Hypothalamus (tissue), 51 donors: ENCODE data around the gene UBE2K.
"Not testable (repeated sequence)": the region's sequence is repeated elsewhere in the genome, so short reads cannot be mapped to it uniquely, and the experiment has no call there.

Experiments used
- DNase-seq, 51 donors: peaks; one replicate each; lab custom pipeline; 2025; lab: John Stamatoyannopoulos, UW

Gene UBE2K

DNA sequence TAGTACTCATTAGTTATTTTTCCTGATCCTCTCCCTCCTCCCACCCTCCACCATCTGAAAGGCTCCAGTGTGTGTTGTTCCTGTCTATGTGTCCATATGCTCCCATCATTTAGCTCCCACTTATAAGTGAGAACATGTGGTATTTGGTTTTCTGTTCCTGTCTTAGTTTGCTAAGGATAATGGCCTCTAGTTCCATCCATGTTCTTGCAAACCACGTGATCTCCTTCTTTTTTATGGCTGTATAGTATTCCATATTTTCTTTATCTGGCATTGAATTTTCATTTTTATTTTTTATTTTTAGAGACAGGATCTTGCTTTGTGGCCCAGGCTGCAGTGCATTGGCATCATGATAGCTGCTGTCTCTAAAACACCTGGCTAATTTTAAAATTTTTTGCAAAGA, 11.9 kb upstream of the UBE2K start:
- no peak for DNase-seq

DNA sequence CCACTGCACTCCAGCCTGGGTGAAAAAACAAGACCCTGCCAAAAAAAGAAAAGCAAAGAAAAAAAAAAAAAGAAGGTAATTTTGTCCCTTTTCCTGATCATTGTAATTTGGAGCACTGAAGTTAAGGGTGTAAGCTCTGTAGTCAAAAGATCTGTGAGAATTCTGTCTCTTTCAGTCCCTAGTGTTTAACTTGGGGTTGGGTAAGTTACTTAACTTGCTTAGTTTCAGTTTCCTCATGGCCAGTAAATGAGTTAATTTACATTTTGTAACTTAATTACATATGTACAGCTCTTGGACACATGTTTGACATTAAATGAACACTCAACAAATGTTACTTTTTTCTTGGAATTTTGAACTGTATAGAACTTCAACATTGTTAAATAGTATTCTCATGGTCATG, 10.9 kb upstream of the UBE2K start:
- DNase-seq, result no peak

DNA sequence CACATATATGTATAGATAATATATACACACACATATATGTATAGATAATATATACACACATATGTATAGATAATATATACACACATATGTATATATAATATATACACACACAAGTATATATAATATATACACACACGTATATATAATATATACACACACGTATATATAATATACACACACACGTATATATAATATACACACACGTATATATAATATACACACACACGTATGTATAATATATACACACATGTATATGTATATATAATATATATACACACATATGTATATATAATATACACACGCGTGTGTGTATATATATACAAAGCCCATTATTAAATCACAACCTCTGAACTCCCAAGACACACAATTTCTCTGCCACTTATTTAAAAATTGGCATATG, 8.0 kb upstream of the UBE2K start:
- no peak for DNase-seq

DNA sequence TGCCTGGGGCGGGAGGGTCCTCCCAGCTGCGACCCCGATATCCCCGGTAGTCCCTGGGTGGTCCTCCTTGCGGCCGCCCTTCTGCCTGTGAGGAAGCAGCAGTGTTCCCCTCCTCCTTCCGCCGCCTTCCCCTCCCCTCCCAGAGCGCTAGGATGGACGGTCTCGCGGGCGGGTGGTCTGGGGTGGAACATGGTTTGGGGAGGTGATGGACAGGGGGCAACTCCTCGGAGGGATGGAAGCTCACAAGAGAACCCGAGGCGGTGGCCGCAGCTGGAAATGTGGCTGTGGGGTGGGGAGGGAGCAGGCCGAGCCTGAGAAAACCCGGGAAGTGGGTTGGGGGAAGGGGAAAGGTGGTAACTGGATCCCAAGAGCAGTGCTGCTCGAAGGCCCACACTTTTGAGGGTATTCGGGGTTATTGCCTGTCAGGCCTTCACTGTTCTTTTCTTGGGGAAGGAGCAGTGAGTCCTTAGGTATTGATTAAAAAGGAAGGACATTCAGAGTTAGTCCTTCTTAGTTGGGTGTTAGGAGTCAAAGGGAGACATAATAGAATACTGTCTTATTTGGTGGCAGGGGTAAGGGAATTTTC, 581 bp downstream of the UBE2K start:
- DNase-seq, result peak in 44 of 51 donors; percentile 26 to 88 (median 54)

DNA sequence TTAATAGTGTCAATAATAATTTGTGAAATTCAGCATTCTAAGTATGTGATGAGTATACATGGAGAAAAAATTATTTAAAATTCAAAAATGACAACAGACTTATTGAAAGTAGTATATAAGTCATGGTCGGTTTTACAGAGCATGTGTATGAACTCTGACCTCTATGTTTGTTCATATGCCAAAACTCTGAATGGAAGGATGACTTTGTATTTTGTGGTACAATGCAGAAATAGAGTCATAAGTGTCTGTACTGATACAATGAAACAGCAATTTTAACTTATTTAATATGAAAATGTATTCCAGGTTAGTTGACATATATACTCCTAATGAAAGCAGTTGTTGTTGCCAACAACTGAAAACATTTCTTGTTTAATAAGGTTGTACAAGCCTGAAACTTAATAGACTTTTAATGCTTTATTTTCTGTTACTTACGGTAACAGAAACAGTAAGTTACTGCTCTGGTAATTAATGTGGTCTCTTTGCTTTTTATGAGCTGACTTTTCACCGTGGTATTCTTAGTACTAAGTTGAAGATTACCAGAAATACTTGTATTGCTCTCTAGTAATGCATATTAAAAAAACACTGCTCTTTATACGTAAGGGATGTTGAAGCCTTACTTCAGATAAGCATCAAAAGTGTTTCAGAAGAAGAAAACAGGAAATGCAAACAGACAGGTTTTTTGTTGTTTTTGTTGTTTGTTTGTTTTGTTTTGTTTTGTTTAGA, 1.9 kb downstream of the UBE2K start:
- no peak for DNase-seq

DNA sequence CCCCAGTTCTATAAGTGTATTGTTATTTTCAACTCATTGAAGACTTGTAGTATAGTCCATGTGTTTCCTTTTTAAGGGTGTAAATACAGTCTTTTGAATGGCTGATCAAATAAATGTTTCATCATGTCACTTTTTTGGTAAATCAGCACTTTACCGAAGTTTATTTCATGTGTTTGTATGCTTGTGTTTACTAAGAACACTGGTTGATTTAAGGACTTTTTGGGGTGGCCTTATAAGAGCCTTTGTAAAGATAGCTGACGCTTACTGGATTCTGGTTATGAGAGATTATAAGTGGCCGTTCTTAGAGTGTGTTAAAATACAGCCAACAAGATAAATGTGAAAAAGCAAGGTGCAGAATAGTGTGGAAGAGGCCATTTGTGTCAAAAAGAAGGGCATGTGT, 2.6 kb downstream of the UBE2K start:
- no peak for DNase-seq

DNA sequence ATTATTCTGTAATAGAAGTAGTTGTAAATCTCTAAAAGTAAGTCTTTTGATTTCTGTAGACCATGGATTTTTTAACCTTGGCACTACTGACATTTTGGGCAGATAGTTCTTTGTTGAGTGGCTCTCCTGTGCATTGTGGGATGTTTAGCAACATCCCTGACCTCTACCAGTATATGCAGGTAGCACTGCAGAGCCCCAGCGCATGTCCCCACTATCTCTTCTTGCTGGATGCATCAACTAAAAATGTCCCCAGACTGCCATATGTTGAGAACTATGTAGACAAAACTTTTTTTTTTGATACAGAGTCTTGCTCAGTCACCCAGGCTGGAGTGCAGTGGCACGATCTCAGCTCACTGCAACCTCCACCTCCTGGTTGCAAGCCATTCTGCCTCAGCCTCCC, 4.8 kb downstream of the UBE2K start:
- DNase-seq, result no peak

DNA sequence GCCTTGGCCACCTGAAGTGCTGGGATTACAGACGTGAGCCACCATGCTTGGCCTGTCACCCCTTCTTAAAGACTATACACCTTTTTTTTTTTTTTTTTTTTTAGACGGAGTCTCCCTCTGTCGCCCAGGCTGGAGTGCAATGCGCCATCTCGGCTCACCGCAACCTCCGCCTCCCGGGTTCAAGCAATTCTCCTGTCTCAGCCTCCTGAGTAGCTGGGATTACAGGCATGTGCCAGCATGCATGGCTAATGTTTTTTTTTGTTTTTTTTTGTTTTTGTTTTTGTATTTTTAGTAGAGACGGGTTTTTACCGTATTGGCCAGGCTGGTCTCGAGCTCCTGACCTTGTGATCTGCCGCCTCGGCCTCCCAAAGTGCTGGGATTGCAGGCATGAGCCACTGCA, 6.9 kb downstream of the UBE2K start:
- DNase-seq, result not testable (repeated sequence)

DNA sequence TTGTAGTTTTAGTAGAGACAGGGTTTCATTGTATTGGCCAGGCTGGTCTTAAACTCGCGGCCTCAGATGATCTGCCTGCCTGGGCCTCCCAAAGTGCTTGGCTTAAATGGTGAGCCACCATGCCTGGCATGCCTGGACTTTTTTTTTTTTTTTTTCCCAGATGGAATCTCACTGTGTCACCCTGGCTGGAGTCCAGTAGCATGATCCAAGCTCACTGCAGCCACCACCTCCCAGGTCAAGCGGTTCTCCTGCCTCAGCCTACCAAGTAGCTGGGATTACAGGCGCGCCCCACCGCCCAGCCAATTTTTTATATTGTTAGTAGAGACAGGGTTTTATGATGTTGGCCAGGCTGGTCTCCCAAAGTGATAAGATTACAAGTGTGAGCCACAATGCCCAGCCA, 8.4 kb downstream of the UBE2K start:
- DNase-seq, result no peak

DNA sequence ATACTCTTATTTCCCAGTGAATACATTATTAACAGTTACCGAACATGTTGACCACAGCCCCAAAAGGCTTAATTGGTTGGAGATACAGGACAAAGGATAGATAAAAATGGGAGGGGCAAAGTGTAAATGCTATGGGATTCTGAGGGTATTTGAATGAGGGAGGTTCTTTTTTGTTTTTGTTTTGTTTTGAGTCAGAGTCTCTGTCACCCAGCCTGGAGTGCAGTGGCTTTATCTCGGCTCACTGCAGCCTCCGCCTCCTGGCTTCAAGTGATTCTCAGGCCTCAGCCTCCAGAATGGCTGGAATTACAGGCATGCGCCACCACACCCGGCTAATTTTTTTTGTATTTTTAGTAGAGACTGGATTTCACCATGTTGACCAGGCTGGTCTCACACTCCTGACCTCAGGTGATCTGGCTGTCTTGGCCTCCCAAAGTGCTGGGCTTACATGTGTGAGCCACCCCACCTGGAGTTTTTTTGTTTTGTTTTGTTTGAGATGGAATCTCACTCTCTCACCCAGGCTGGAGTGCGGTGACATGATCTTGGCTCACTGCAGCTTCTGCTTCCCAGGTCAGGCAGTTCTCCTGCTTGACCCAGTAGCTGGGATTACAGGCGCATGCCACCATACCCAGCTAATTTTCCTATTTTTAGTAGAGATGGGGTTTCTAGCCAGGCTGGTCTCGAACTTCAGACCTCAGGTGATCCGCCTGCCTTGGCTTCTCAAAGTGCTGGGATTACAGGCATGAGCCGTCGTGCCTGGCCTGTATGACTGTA, 9.0 kb downstream of the UBE2K start:
- DNase-seq, result no peak

DNA sequence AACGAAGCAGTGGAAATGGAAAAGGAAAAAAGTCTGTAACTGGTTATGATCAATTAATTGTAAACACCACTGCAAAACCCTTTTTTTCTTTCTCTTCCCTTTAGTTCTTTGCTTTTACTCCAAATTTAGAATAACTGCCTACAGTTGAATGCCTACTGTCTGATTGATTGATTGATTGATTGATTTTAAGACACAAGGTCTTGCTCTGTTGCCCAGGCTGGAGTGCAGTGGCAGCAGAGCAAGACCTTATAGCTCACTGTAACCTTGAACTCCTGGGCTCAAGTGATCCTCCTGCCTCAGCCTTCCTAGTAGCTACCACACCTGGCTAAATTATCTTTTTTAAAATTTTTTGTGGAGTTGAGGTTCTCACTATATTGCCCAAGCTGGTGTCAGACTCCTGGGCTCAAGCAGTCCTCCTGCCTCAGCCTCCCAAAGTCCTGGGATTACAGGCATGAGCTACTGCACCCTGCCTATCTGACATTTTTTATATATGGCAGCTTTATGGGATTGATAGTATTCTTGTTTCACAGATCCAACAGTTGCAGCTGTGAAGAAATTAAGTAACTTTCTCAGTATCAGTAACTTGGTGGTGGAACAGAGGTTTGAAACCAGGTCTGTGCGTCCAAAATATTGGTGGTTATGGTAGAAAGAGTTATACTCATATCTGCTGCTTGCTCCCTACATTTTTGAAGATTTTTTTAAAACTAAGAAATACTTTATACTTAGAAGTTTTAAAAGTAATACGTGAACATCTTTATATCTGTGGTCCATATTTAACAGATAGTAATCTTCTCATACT, 12.4 kb downstream of the UBE2K start:
- no peak for DNase-seq

DNA sequence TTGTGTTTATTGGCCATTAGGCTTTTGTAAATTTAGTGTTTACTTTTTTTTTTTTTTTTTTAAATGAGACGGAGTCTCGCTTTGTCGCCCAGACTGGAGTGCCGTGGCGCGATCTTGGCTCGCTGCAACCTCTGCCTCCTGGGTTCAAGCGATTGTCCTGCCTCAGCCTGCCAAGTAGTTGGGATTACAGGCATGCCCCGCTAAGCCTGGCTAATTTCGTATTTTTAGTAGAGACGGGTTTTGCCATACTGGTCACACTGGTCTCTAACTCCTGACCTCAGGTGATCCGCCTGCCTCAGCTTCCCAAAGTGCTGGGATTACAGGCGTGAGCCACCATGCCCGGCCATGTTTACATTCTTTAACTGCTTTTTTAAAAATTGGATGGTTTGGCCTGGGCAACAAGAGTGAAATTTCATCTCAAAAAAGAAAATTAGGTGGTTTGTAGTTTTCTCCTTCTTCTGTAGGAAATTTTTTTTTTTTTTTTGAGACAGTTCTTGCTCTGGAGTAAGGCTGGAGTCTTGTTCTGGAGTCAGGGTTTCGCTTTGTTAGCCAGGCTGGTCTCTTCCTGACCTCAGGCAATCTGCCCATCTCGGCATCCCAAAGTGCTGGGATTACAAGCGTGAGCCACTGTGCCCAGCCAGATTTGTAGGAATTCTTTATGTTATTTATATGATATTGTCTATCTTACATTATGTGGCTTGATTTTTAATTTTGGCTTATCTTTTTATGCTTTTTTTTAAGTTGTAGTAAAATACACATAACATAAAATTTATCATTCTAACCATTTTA, 15.1 kb downstream of the UBE2K start:
- no peak for DNase-seq

DNA sequence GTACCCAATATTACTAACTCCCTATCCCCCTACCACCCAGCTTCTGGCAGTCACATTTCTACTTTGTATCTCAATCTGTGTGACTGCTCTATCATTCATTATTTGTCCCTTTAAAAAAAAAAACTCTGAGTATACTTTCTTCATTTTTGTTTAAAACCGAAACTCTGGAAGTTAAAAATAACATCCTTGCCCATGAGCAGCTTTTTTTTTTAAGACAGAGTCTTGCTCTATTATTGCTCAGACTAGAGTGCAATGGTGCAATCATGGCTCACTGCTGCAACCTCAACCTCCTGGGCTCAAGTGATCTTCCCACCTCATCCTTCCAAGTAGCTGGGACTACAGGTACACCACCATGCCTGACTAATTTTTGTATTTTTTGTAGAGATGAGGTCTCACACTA, 15.8 kb downstream of the UBE2K start:
- no peak for DNase-seq

DNA sequence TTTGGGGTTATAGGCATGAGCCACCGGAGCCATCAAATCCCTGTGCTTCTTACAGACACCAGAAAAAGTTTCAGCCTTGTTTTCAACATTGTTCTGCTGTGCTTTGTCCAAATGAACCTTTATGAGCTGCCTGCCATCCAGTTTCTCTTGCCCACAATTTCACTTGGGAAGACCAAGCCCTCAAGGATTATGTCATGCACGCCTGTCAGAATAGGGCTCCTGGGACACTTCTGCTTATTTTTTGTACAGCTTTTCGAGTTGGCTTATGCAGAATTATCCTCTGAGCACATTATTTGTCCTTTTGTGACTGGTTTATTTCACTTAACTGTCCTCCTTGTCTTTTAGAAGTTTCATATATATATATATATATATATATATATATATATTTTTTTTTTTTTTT, 16.2 kb downstream of the UBE2K start:
- no peak for DNase-seq

DNA sequence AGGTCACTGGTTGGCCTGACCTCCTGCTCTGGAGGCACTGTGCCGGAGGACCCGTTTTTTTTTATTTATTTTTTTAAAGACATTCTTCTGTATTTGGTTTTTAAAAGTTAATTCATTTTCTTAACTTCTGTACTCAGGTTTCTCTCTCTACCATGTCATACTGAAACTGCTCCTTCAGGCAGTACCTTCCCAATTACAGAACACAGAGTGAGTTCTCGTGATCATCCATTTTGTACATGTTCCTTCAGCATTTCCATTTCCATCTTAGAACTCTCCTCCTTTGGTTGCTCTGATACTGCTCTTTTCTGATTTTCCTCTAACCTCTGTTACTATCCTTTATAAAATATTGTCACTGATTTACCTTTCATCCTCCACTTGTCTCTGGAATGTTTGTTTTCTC, 17.9 kb downstream of the UBE2K start:
- no peak for DNase-seq

DNA sequence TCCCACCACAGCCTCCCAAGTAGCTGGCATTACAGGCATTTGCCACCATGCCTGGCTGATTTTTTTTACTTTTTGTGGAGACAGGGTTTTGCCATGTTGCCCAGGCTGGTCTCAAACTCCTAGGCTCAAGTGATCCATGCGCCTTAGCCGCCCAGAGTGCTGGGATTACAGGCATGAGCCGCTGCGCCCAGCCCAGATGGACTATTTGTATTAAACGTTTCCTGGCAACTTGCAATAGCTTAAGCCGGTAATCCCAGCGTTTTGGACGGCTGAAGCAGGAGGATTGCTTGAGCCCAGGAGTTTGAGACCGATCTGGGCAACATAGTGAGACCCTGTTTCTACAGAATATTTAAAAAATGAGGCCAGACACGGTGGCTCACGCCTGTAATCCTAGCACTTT, 18.4 kb downstream of the UBE2K start:
- DNase-seq, result no peak

DNA sequence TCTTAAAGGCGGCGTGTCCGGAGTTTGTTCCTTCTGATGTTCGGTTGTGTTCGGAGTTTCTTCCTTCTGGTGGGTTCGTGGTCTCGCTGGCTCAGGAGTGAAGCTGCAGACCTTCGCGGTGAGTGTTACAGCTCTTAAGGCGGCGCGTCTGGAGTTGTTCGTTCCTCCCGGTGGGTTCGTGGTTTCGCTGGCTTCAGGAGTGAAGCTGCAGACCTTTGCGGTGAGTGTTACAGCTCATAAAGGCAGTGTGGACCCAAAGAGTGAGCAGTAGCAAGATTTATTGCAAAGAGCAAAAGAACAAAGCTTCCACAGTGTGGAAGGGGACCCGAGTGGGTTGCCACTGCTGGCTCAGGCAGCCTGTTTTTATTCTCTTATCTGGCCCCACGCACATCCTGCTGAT, 19.8 kb downstream of the UBE2K start:
- not testable (repeated sequence) for DNase-seq

DNA sequence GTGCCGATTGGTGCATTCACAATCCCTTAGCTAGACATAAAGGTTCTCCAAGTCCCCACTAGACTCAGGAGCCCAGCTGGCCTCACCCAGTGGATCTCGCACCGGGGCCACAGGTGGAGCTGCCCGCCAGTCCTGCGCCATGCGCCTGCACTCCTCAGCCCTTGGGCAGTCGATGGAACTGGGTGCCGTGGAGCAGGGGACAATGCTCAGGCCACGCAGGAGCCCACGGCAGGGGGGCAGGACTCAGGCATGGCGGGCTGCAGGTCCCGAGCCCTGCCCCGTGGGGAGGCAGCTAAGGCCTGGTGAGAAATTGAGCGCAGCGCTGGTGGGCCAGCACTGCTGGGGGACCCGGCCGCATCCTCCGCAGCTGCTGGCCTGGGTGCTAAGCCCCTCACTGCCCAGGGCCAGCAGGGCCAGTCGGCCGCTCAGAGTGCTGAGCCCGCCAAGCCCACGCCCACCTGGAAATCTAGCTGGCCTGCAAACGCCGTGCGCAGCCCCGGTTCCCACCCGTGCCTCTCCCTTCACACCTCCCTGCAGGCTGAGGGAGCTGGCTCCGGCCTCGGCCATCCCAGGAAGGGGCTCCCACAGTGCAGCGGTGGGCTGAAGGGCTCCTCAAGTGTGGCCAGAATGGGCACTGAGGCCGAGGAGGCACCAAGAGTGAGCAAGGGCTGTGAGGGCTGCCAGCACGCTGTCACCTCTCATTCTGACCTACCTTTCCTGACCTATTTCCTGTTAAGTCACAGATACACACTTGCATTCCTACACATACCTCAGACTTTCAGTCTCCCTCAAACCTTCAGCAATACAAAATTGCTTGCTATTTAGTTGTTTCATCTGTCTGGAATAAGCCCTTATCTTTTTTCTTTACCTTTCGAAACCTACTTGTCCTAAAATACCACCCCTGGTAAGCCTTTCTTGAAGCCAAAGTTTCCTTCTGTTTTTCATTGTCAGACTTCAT, 20.7 kb downstream of the UBE2K start:
- no peak for DNase-seq
